Endothelial cell of umbilical vein (primary cell): ENCODE results near the gene BID.

Source experiments
- CTCF ChIP-seq, 2 donors: IDR thresholded peaks; 1 replicate in 1 of 2; 2 replicates in 1 of 2; pipeline ENCODE4 v1.5.1; 2011; ENCODE audit warnings: low read length in 2 of 2, mild to moderate bottlenecking in 2 of 2, moderate library complexity in 2 of 2, control low read depth in 1 of 2, inconsistent platforms in 1 of 2, low read depth in 1 of 2; ENCODE audit not compliant: insufficient read depth in 1 of 2; ENCODE audit errors: extremely low read depth in 1 of 2
- MAX ChIP-seq: IDR thresholded peaks from 2 replicates; pipeline ENCODE4 v1.6.1; 2011; ENCODE audit not compliant: insufficient read depth, insufficient read length
- MYC ChIP-seq: IDR thresholded peaks from one replicate; pipeline ENCODE4 v1.6.1; 2011; ENCODE audit warnings: mild to moderate bottlenecking, low read depth, low read length
- POLR2A ChIP-seq: IDR thresholded peaks from 2 replicates; pipeline ENCODE4 v1.6.1; 2012; ENCODE audit warnings: low read depth, mild to moderate bottlenecking, control low read depth, low read length

DNA sequence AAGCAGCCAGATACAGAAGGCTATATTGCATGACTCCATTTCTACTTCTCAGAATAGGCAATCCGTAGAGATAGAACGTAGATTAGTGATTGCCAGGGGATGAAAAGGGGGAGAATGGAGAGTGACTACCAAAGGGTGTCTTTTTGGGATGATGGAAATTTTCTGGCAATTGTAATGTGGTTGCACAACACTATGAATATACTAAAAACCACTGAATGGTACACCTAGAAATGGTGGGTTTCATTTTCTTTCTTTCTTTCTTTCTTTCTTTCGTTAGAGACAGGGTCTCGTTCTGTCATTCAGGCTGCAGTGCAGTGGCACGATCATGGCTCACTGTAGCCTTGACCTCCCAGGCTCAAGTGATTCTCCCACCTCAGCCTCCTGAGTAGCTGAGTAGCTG lies 54.4 kb downstream of the BID start:
- no peak for TF ChIP-seq POLR2A
- no peak for TF ChIP-seq CTCF (IDR thresholded peaks at IDR 0.05; ENCODE audit: extremely low read depth in 1 of 2, insufficient read depth in 1 of 2, low read depth in 1 of 2, low read length in 2 of 2)
- no peak for TF ChIP-seq MAX
- no peak for TF ChIP-seq MYC
